Activated naive CD4-positive, alpha-beta T cell treated with anti-CD3 and anti-CD28 coated beads, Interleukin-2, amount 50 U/mL, for 72 hours (primary cell): Measurements from ENCODE around the gene TP53TG3B. TPM values are rescaled to one million over a fixed set of nuclear protein-coding genes. Genes with fewer than 3 reads are reported as not detected.
"Not testable (repeated sequence)": the region's sequence is repeated elsewhere in the genome, so short reads cannot be mapped to it uniquely, and the experiment has no call there.

Experiments used
- ATAC-seq, 2 donors: fragments of 150-1000 bp; cut with Tn5 transposase; 2 replicates each; pipeline ENCODE4 v1.10.0; 2021; ENCODE audit warnings: mild to moderate bottlenecking in 2 of 2, moderate library complexity in 2 of 2
- DNase-seq, 2 donors: peaks; one replicate each; pipeline ENCODE4 v3.0.0; 2021 to 2022; ENCODE audit warnings: low spot score in 2 of 2
- H3K27ac Mint-ChIP-seq, 2 donors: one replicate each; pipeline ENCODE4 v1.8.0; 2022; ENCODE audit warnings: mild to moderate bottlenecking in 2 of 2, mixed read lengths in 2 of 2
- H3K36me3 Mint-ChIP-seq, 2 donors: one replicate each; pipeline ENCODE4 v1.8.0; 2022; ENCODE audit warnings: mixed read lengths in 2 of 2
- H3K9me3 Mint-ChIP-seq, 2 donors: one replicate each; pipeline ENCODE4 v1.8.0; 2022; ENCODE audit warnings: mixed read lengths in 2 of 2
- total RNA-seq, 2 donors: library from RNA; stranded (reverse); gene quantifications; one replicate each; pipeline ENCODE4 v1.2.3, GENCODE V29; 2022

Gene TP53TG3B, protein sequence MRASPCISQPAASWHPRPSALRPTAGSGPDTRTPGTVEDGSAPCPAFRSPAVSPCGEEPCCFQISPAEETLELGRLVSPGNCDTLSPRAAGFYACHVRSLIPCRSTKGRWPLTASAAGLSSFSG
- total RNA-seq = not detected

DNA sequence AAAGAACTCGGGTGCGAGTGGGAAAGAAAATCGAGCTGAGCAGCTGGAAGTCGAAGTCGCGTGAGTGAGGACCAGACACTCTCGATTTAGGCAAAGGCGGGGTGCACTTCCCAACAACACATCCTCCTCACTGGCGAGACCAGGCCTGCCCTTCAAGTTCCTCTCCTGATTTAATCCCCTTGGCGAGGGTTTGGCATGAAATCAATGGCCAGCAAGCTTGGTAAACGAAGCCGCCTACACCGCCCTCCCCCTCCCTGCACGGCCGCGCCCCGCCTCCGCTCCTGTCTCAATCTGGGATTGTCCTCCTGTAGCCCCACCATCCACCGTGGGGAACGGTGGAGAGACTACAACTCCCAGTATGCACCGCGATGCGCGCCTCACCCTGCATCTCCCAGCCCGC lies at the start of gene TP53TG3B:
TP53TG3B (plus strand) TSS at position 301 of the 400 bp plus-strand sequence; CDS start at position 369, 68 bp downstream.
- H3K36me3 Mint-ChIP-seq, H3K9me3 Mint-ChIP-seq, DNase-seq, H3K27ac Mint-ChIP-seq, ATAC-seq: not testable (repeated sequence)

DNA sequence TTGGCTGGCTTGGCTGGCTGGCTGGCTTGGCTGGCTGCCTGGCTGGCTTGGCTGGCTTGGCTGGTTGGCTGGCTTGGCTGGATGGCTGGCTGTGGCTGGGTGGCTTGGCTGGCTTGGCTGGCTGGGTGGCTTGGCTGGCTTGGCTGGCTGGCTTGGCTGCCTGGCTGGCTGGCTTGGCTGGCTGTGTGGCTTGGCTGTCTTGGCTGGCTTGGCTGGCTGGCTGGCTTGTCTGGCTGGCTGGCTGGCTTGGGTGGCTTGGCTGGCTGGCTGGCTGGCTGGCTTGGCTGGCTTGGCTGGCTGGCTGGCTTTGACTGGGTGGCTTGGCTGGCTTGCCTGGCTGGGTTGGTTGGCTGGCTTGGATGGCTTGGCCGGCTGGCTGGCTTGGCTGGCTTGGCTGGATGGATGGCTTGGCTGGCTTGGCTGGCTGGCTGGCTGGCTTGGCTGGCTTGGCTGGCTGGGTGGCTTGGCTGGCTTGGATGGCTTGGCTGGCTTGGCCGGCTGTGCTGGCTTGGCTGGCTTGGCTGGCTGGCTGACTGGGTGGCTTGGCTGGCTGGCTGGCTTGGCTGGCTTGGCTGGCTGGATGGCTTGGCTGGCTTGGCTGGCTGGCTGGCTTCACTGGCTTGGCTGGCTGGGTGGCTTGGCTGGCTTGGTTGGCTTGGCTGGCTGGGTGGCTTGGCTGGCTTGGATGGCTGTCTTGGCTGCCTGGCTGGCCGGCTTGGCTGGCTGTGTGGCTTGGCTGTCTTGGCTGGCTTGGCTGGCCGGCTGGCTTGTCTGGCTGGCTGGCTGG lies 24.2 kb upstream of the TP53TG3B start:
- H3K36me3 Mint-ChIP-seq, H3K9me3 Mint-ChIP-seq, ATAC-seq, H3K27ac Mint-ChIP-seq: not testable (repeated sequence)
- DNase-seq = peak; percentile 47 to 83

DNA sequence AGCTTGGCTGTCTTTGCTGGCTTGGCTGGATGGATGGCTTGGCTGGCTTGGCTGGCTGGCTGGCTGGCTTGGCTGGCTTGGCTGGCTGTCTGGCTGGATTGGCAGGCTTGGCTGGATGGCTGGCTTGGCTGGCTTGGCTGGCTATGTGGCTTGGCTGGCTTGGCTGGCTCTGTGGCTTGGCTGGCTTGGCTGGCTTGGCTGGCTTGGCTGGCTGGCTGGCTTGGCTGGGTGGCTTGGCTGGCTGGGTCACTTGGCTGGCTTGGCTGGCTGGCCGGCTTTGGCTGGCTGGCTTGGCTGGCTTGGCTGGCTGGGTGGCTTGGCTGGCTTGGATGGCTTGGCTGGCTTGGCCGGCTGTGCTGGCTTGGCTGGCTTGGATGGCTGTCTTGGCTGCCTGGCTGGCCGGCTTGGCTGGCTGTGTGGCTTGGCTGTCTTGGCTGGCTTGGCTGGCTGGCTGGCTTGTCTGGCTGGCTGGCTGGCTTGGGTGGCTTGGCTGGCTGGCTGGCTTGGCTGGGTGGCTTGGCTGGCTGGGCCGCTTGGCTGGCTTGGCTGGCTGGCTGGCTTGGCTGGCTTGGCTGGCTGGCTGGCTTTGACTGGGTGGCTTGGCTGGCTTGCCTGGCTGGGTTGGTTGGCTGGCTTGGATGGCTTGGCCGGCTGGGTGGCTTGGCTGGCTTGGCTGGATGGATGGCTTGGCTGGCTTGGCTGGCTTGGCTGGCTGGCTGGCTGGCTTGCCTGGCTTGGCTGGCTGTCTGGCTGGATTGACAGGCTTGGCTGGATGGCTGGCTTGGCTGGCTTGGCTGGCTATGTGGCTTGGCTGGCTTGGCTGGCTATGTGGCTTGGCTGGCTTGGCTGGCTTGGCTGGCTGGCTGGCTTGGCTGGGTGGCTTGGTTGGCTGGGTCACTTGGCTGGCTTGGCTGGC lies 22.8 kb upstream of the TP53TG3B start:
- not testable (repeated sequence) for H3K27ac Mint-ChIP-seq, H3K36me3 Mint-ChIP-seq, ATAC-seq, H3K9me3 Mint-ChIP-seq
- DNase-seq = peak; percentile 34 to 83

DNA sequence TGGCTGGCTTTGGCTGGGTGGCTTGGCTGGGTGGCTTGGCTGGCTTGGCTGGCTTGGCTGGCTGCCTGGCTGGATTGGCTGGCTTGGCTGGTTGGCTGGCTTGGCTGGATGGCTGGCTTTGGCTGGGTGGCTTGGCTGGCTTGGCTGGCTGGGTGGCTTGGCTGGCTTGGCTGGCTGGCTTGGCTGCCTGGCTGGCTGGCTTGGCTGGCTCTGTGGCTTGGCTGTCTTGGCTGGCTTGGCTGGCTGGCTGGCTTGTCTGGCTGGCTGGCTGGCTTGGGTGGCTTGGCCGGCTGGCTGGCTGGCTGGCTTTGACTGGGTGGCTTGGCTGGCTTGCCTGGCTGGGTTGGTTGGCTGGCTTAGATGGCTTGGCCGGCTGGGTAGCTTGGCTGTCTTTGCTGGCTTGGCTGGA lies 22.1 kb upstream of the TP53TG3B start:
- not testable (repeated sequence) for H3K27ac Mint-ChIP-seq, H3K36me3 Mint-ChIP-seq, ATAC-seq, H3K9me3 Mint-ChIP-seq
- peak; percentile 13 to 75 for DNase-seq

DNA sequence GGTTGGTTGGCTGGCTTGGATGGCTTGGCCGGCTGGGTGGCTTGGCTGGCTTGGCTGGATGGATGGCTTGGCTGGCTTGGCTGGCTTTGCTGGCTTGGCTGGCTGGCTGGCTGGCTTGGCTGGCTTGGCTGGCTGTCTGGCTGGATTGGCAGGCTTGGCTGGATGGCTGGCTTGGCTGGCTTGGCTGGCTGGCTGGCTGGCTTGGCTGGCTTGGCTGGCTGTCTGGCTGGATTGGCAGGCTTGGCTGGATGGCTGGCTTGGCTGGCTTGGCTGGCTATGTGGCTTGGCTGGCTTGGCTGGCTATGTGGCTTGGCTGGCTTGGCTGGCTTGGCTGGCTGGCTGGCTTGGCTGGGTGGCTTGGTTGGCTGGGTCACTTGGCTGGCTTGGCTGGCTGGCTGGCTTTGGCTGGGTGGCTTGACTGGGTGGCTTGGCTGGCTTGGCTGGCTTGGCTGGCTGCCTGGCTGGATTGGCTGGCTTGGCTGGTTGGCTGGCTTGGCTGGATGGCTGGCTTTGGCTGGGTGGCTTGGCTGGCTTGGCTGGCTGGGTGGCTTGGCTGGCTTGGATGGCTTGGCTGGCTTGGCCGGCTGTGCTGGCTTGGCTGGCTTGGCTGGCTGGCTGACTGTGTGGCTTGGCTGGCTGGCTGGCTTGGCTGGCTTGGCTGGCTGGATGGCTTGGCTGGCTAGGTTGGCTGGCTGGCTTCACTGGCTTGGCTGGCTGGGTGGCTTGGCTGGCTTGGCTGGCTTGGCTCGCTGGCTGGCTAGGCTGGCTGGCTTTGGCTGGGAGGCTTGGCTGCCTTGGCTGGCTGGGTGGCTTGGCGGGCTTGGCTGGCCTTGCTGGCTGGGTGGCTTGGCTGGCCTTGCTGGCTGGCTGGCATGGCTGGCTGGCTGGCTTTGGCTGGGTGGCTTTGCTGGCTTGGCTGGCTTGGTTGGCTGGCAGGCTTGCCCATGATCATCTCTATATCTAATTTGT lies 21.3 kb upstream of the TP53TG3B start:
- ATAC-seq, H3K36me3 Mint-ChIP-seq, H3K27ac Mint-ChIP-seq, H3K9me3 Mint-ChIP-seq: not testable (repeated sequence)
- peak; percentile 36 to 85 for DNase-seq

Other genes starting within 250 kb of the TP53TG3B start
- not detected for gene TP53TG3C, start 166.6 kb upstream of the TP53TG3B start, total RNA-seq
- gene TP53TG3E, start 56.5 kb upstream of the TP53TG3B start, total RNA-seq = not detected
- gene TP53TG3F, start 98.8 kb downstream of the TP53TG3B start, total RNA-seq = not detected